Activated CD8-positive, alpha-beta memory T cell treated with anti-CD3 and anti-CD28 coated beads for 24 hours (primary cell): ENCODE measurements around the gene GYG2.
A peak's percentile ranks its signal among the peaks of the same experiment; 100 is the strongest.

Experiments used
- DNase-seq: peaks from one replicate; pipeline ENCODE4 v3.0.0-alpha.2; 2020

The GYG2 gene

DNA sequence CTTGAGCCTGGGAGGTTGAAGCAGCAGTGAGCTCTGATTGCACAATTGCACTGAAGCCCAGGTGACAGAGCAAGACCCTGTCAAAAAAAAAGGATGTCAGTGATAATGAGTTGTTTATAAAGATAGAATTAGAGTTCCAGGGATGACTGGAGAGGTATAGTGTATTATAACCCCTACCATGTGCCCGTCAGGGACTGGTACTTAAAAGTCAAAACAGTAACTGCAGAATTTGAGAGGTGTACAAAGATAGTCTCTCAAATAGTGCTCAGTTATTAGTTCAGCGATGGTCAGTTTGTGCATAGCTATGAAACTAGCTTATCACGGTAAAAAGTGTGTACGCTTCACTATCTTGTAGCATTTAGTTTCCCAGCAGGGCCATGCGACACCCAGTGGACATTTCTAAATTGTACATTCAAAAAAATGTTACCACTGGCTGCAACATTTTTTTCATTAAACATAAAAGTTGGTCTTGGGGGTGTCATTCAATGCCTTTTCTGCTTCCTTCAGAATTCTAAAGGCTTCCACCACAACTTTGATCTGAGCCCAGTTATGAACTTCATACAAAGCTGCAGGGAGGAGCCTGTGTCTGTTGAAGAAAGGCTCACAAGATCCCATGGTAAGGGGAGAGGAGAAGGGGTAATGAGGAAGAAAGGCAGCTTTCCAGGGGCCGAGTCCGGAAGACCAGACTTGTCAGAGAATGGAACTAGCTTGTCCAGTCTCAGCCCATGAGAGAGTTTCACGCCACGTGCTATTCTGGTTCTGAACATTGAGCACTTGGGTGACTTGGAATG is 9.2 kb upstream of the GYG2 start:
- DNase-seq, result no peak

DNA sequence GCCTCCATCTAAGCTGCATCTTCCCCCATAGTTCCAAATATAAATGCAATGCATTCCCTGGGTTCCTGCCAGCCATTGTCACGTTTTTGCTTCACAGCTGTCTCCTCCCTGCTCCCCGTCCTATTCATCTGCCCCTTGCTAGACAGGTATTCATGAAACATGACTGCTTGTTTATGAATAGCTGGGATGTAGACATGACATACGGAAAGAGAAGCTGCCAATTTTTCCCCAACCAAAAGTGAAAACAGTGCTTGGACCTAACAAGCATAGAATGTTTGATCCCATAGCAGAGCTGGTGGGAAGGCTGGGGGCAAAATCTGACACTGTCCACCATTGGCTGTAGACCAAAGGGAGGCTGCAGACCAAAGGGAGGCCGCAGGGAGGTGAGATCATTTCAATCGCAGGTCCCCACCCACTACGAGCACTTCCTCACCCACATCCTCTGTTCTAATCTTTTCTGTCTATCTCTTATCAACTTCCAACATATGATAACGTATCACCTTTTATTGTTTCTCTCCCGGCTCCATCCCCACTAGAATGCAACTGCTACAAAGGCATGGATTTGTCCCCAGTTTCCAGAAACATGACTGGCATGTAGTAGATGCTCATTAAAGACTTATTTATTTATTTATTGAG is 8.5 kb upstream of the GYG2 start:
- DNase-seq, result no peak

DNA sequence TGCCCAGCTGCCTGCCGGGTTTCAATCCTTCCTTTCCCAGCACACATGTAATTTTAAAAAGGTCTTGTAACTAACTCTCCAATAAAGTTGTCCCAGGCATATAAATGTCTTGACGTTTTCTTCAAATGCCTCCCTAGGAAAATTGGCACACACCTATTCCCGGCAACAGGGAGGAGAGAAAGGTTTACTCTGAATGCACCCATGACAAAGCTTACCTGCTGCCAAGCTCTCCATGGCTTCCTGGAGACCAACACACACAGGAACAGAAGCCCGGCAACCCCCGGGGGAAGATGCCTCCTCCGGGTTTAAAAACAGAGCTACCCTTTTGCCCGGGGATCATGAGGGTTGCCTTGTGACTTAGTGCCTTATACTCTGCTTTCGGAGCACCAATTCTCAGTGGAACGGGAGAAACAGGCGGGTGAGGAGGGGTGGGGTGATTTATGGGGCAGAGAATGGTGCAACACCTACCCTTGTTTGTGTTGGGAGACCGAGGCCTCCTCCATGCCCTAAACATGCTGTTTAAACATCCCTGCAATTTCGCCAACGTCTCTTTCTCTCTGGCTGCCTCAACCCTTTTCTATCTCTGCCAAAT is 4.8 kb upstream of the GYG2 start:
- peak; percentile 37 for DNase-seq

DNA sequence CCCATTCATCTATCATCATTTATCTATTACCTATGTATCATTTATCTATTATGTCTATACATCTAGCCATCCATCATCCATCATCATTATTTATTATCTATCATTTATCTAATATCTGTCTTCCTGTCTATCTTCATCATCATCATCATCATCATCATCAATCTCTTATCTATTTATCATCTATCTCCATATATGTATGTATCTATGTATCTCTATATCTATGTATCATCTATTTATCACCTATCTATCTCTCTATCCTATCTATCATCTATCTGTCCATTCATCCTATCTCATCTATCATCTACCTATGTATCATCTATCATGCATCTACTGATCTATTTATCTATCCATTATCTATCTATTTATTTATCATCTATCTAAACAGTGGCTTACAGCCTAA is 3.8 kb upstream of the GYG2 start:
- no peak for DNase-seq

DNA sequence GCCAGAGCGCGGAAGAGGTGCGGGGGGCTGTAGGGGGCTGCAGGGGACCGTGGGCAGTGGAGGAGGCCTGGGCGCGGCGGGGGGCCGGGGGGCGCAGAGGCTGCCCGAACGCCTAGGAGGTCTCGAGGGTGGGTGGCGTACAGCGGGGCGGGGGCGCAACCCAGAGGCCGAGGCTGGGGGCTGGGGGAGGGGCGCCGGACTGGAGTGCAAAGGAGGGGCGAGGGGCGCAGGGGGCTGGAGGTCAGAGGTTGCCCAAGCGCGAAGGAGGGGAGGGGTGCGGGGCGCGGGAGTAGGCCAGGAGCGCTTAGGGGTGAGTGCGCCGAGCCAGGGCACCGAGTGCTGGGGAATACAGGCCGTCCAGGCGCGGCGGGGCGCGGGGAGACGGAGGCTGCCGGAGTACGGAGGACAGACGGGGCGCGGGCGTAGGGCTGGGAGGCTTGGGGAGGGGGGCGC is 255 bp downstream of the GYG2 start:
- DNase-seq, result no peak

DNA sequence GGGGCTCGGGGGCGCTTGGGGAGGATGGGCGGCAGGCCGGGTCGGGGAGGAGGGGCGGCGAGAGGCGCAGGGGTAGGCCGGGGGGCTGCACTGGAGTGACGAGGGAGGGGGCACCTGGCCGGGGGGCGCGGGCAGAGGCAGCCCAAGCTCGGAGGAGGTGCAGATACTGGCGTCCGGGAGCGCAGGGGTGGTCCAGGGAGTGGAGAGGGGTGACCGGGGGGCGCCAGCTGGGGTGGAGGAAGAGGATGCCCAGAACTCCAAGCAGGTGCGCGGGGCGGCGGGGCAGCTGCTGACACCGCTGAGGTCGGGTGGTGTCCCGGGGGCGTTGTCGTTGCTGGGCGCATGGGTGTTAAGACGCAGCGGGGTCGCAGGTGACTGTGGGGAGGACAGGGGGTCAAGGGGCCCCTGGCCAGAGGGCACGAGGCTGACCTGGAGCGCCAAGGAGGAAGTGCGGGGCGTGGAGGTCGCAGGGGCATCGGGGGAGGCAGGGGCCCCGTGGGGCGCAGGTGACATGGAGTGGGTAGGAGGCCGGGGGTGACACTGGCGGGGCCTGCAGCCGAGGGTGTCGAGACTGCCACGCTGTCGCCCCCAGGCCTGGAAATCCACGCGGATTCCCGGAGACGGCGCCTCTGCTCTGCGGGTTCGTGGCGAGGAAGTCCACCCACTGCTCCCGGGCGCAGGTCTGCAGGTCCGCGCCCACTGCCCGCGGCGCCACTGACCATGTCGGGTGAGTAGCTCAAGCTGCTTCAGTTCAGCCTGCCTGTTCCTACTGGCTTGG is 928 bp downstream of the GYG2 start:
- no peak for DNase-seq

DNA sequence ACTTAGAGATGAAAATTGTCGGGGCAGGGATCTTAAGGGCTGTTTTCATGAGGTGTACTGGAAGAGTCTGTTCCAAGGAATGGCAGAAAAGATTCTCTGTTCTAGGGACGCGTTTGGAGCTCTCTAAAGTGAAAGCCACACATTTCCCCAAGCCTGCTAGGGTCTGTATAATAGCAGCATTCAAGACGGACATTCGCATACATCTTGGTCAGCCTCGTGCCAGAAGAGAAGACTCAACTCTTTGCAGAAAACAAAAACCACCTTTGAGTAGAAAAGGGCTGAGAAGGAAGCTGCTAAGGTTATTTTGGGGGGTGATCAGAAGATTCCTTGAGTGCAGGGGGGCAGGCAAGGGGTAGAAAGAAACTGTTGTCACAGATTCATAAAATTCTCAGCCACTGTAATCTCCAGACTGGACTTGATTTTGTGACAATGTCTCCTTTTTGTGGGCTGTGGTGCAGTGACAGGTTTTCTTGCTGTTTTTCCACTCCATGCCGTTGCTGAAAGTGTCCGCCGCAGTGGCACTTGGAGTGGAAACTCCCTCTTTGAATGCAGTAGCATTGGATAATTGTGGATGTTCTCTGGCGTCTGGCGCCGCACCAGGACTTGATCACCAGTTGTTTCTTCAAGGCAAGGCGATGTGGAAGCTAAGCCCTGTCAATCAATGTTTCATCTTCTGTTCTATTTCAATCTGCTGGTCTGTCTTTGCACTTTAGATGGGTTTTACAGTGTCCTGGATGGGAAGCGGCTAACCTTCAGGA is 2.9 kb downstream of the GYG2 start:
- DNase-seq, result no peak

DNA sequence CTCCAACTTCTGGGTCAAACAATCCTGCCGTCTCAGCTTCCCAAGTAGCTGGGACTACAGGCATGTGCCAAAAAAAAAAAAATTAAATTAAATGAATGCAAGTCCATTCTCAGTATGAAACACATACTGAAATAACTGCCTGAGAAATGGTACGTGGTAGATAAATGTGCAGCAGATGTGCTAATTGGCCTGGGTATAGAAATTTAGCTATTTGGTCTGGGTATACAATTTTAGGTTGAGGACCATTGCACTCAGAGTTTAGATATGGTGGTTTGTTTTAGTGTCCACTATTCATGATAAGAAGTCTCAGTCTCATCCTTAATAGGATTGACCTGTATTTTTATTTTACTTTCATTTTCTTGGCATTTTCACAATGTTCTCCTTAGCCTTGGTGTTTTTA is 9.2 kb downstream of the GYG2 start:
- DNase-seq, result no peak

DNA sequence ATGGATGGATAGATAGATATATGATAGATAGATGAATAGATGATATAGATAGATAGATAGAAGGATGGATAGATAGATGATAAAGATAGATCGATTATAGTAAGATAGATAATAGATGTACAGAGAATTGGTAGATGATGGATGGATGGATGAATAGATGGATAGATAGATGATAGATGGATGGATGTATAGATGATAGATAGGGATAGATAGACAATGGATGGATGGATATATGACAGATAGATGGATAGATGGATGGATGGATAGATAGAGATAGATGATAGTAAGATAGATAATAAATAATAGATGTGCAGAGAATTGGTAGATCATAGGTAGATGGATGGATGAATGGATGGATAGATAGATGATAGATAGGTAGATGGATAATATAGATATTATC is 12.2 kb downstream of the GYG2 start:
- no peak for DNase-seq

DNA sequence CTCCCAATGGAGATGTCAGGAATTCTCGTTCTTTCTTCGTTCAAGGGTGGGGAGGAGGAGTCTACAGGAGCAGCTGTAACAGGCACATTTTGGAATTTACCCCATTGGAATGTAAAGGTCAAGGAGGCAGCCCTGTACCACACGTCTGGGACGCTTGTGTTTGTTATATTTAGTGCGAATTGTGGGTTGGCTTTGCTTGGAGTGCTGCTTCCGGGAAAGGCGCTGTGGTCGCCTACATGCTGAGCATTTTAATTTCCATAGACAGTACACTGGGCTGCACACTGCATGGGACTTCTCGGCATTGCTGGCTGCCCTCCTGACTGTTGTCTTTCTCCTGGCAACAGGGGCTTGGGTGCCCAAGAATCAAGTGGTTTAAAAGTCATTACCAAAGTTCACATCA is 12.8 kb downstream of the GYG2 start:
- no peak for DNase-seq

DNA sequence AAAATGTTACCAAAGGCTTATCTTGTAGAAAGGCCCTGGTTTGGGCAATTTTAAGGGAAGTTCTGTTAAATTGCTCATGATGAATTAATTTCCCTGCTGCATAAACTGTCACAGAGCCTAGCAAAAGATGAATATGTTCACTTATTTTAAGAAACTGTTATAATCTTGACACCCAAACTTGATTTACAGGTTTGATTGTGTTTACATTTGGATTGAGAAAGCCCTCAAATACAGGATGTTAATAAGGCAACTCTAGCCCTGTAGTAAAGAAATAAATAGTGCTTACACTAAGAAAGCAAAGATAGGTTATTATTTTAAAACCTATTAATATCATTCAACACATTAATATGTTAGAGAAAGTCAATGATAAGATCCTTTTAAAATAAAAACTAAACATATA is 18.3 kb downstream of the GYG2 start:
- no peak for DNase-seq

DNA sequence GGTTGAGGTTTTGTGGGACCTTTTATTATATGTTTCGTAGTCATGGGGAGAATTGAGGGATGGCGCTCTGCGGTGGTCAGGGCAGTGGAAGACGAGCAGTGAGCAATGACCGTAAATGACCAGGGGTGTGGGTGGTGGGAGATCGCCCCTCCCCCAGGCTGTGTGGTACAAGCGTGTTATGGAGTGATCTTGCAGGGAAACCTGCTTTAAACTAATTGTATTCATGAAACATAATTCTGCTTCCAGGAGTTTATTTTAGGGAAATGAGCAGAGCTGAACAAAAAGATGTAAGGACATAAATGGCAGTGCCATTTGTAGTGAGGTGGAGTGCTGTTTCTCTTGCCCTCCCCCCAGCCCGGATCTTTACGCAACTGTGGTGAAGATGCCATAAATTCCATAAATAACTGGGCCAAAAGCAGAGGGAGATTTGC is 20.2 kb downstream of the GYG2 start:
- no peak for DNase-seq

DNA sequence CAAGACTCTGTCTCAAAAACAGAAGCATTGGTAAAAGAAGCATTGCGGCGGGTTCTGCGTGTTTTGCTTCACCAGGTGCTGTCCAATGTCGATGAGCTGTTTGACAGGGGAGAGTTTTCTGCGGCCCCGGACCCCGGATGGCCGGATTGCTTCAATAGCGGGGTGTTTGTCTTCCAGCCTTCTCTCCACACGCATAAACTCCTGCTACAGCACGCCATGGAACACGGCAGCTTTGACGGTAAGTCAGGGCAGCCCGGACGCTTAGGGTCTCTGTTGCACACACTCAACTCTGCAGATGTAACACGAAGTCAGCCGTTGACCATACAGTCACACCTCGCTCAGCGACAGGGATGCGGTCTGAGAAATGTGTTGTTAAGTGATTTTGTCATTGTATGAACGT is 26.2 kb downstream of the GYG2 start:
- no peak for DNase-seq

DNA sequence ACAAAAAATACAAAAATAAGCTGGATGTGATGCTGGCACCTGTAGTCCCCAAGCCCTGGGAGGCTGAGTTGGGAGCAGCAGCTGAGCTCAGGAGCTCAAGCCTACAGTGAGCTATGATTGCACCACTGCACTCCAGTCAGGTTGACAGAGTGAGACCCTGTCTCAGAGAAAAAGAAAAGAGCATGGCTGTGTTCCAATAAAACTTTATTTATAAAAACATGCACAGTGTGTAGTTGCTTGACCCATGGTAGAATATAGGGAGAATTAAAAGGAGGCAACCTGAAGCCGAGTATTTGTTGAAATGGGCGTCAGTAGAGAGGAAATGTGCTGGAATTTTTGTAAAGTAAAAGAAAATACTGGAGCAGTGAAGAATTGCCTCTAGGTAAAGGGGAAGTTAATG is 27.0 kb downstream of the GYG2 start:
- no peak for DNase-seq

DNA sequence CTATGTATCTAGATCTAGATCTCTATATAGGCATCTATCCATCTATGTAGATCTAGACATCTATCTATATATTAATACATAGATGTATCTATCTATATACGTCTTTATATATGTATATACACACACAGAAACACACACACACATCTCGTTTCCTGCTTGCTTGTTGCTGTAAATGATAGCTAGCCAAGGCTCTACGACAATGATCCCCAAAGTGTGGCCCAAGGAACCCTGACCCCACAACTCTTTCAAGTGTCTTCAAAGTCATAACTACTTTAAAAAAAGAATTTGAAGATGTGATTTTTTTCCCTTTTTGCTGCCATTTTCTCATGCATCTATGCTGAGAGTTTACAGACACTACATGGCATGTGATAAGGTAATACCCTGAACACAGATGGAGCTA is 28.8 kb downstream of the GYG2 start:
- no peak for DNase-seq

DNA sequence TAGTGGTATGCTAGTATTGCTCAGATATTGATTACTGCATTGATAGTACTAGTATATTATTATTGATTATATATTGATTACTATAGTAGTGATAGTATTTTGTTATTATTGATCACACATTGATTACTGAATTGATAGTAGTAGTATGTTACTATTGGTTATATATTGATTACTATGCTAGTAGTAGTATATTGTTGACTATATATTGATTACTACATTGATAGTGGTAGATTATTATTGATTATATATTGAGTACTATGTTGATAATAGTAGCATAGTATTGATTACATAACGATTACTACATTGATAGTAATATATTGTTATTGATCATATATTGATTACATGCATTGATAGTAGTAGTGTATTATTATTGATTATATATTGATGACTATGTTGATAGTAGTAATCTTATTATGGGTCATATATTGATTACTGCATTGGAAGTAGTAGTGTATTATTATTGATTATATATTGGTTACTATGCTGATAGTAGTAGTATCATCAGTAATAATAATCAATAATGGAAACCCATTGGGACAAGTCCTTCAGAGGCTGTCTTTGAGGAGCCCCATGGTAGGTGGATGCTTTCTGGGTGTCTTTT is 30.6 kb downstream of the GYG2 start:
- no peak for DNase-seq

DNA sequence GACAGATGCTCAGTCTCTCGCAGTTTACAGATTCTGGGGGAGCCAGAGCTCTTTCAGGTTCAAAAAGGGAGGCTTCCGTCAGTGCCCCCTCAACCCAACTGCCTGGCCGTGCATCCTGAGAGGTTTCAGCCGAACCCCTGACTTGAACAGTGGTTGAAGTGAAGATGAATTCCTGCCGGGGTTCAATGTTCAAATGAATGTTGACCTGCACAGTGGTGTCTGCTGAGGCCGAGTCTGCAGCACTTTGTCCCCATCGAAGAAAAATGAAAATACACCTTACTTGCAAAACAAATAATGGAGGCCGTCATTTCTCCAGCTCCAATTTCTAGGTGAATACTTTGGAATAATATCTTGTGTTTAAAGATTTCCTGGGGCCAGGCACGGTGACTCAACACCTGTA is 33.7 kb downstream of the GYG2 start:
- no peak for DNase-seq

DNA sequence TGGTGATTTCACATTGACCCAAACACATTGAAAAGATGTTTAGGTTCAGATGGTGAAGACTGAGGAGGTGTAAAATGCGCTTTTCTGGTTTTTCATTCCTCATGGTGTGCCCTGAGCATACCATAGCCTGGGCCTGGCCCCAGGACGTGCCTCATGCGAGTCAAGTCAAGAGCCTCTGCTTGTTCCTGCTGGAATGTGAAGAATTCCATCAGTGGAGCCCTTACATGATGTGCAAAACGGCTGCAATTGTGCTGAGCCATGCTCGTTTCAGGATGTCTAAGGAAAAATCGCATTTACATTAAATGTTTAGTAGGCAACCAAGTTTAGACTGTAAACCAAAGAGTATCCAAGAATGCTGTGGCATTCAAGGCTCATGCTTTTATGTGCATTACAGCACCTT is 34.9 kb downstream of the GYG2 start:
- DNase-seq, result no peak

DNA sequence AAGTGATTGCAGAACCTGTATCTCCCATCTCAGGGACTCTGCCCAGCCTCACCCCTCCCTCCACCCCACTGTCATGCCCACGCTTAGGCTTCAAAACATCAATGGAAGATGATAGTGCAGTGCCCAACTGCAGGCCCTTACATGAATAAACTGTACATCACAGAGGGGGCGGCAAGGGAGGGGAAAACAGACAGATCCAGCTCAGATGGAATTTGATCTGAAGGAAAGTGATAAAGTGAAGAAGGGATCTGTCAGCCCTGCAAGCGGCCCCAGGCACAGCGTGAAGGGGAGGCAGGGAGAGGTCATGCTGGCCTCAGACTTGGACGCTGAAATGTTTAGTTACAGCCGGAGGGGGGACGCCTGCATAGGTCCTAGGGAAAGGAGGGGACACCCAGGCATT is 38.5 kb downstream of the GYG2 start:
- no peak for DNase-seq

DNA sequence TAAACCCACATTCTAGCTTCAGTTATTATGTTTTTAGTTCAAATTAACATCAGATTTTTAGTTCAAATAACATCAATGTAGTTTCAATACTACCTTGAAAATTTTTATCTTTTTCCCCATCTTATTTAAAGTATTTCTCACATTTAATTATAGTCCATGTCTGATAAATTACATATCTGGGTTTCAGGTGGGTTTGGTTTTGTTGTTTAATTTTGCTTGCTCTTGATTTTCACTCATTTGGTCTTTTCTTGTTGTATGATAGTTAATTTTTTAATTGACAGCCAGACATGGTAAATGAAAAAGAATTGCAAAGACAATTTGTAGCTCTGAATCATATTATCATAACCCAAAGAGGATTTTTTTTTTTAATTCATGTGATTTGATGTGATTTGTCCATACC is 41.9 kb downstream of the GYG2 start:
- DNase-seq, result no peak

DNA sequence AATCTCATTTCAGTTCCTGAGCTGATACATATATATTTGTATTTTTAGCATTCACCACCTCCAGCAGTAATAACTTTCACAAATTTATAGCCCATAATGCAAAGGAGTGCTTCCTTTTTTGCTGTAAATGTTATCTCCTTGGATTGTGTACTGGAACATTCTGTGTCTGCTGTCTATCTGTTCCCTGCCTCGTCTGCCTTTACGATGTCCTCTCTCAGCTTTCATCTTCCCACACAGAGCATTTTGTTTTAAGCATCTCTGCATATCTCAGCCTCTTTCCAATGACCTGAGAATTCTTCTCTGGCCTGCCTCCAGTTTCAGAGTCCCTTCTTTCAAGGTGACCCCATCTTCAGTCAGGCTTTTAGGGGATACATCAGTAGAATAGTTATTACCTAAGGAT is 43.1 kb downstream of the GYG2 start:
- DNase-seq, result no peak

DNA sequence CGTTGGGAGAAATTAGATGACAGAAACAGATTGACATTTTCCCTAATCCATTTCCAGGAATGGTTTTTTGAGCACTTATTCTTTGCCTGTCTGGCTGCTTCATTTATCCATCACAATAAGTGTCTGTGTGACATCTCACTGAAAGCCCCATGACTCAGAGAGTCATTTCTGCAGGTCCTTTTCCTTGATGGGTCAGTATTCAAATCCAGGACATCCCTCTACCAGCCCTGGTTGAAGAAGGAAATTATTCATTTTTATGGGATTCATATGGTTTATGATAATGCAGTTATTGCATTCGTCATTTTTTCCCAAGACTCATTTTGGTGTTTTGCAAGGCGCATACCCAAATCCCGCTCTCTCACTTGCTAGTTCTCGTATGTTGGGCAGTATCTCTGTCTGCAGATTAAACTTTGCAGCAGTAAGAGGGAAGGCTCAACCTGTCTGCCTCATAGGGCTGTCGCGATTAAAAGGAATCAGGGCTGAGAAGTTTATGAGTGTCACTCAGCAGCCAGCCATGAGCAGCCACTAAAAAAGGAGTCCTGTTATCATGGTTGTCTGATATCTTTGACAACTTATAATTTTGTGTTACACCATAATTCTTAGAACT is 44.0 kb downstream of the GYG2 start:
- DNase-seq, result no peak
